SU-DHL-6 (cell line): ENCODE data around the gene GATAD2B.

Source experiments
- CTCF ChIP-seq: fragments of 200-600 bp; sonication (generic); IDR thresholded peaks from one replicate; pipeline ENCODE4 v1.5.1; 2017; ENCODE audit warnings: antibody characterized with exemption, mild to moderate bottlenecking, low read length, moderate library complexity; ENCODE audit not compliant: insufficient read depth, poor library complexity, severe bottlenecking
- EZH2phosphoT487 ChIP-seq: fragments of 200-600 bp; sonication (generic), shearing (Covaris generic); conservative IDR thresholded peaks from 2 replicates; pipeline ENCODE4 v1.6.1; 2018; ENCODE audit warnings: mild to moderate bottlenecking, antibody characterized with exemption, low read length, moderate library complexity, mixed read lengths

- TF ChIP-seq CTCF (no peak), EZH2phosphoT487 (no peak)
Observed at GRCh38 chr1:153937331-153937730, 14.6 kb upstream of the GATAD2B start.
